Keratinocyte (primary cell): Measurements from ENCODE around the gene SEC61A2. TPM values are rescaled to one million over a fixed set of nuclear protein-coding genes. Genes with fewer than 3 reads are reported as not detected.

ENCODE experiments used
- DNase-seq: peaks from one replicate; pipeline ENCODE4 v3.0.0-alpha.2; 2011; ENCODE audit warnings: low read depth, missing footprints, low spot score
- FAIRE-seq: peaks from 2 replicates; lab custom pipeline; 2011; peaks lifted over from hg19 to GRCh38; lab: Jason Lieb, UNC
- H2AFZ ChIP-seq: 2 replicates; pipeline ENCODE4 v1.6.0; 2012; ENCODE audit warnings: low read length, control low read depth, inconsistent platforms; ENCODE audit not compliant: control insufficient read depth
- H3K27ac ChIP-seq: 2 replicates; pipeline ENCODE4 v1.5.1; 2011; ENCODE audit warnings: low read length; ENCODE audit not compliant: control insufficient read depth, insufficient read depth
- H3K27me3 ChIP-seq: 3 replicates; pipeline ENCODE4 v1.6.0; 2011; ENCODE audit warnings: low read length; ENCODE audit not compliant: control insufficient read depth, insufficient read depth; ENCODE audit errors: extremely low read depth
- H3K36me3 ChIP-seq, 2 experiments: 2 replicates in 1 of 2; 3 replicates in 1 of 2; pipeline ENCODE4 v1.5.1; 2011; ENCODE audit warnings: low read length in 2 of 2, mild to moderate bottlenecking in 1 of 2; ENCODE audit not compliant: control insufficient read depth in 2 of 2, insufficient read depth in 2 of 2; ENCODE audit errors: extremely low read depth in 1 of 2
- H3K4me1 ChIP-seq: 3 replicates; pipeline ENCODE4 v1.5.1; 2011; ENCODE audit warnings: low read length; ENCODE audit not compliant: control insufficient read depth, insufficient read depth; ENCODE audit errors: extremely low read depth
- H3K4me2 ChIP-seq: 3 replicates; pipeline ENCODE4 v1.6.0; 2011; ENCODE audit warnings: low read depth, low read length; ENCODE audit not compliant: control insufficient read depth, insufficient read depth; ENCODE audit errors: extremely low read depth
- H3K4me3 ChIP-seq, 3 experiments: fragments of 200-600 bp in 1 of 3; sonication (generic) in 1 of 3; 2 replicates in 2 of 3; 3 replicates in 1 of 3; pipeline ENCODE4 v1.5.1; 2011 to 2016; ENCODE audit warnings: low read length in 3 of 3, mild to moderate bottlenecking in 3 of 3, control low read depth in 2 of 3, inconsistent platforms in 1 of 3, low read depth in 1 of 3, mixed read lengths in 1 of 3, mixed run types in 1 of 3, moderate library complexity in 1 of 3; ENCODE audit not compliant: control insufficient read depth in 2 of 3, insufficient read depth in 2 of 3; ENCODE audit errors: extremely low read depth in 1 of 3
- H3K79me2 ChIP-seq: 2 replicates; pipeline ENCODE4 v1.6.0; 2012; ENCODE audit warnings: low read length; ENCODE audit not compliant: control insufficient read depth, insufficient read depth
- H3K9ac ChIP-seq: 3 replicates; pipeline ENCODE4 v1.6.0; 2011; ENCODE audit warnings: low read length; ENCODE audit not compliant: control insufficient read depth, insufficient read depth; ENCODE audit errors: extremely low read depth
- H3K9me1 ChIP-seq: 3 replicates; pipeline ENCODE4 v1.6.0; 2011; ENCODE audit warnings: low read length; ENCODE audit not compliant: control insufficient read depth, insufficient read depth; ENCODE audit errors: extremely low read depth
- H3K9me3 ChIP-seq: 2 replicates; pipeline ENCODE4 v1.5.1; 2012; ENCODE audit warnings: low read depth, low read length; ENCODE audit not compliant: control insufficient read depth
- H4K20me1 ChIP-seq: 3 replicates; pipeline ENCODE4 v1.6.0; 2011; ENCODE audit warnings: low read length; ENCODE audit not compliant: control insufficient read depth, insufficient read depth; ENCODE audit errors: extremely low read depth
- EZH2 ChIP-seq: IDR thresholded peaks from one replicate; pipeline ENCODE4 v1.6.1; 2012; ENCODE audit warnings: inconsistent platforms, mild to moderate bottlenecking, low read length, moderate library complexity
- dilution Hi-C: fragments of 300-500 bp; cut with MboI; formaldehyde crosslinking; loops from one replicate; pipeline ENCODE4 v1.7.0; 2020; ENCODE audit warnings: low sequenced_read_pairs; ENCODE audit not compliant: extremely low pct_ligation_motif_present
- polyA plus RNA-seq, 5 experiments: library from polyadenylated mRNA; depleted of rRNA in 3 of 5; stranded (reverse) in 3 of 5; stranded (forward) in 1 of 5; unstranded in 1 of 5; fragments of >200 nt; gene quantifications; 1 replicate in 1 of 5; 2 replicates in 3 of 5; 3 replicates in 1 of 5; pipeline versions ENCODE4 v1.2.1 to v1.2.3, GENCODE V29; 2011 to 2012; ENCODE audit warnings: missing spikeins in 2 of 5, low read depth in 1 of 5, low replicate concordance in 1 of 5
- TF ChIP-seq, protein P1 (sequence below), 3 experiments: IDR thresholded peaks in 1 of 3; conservative IDR thresholded peaks in 1 of 3; optimal IDR thresholded peaks in 1 of 3; 2 replicates in 2 of 3; 3 replicates in 1 of 3; pipeline versions ENCODE3 to v1.5.1; 2011; ENCODE audit warnings: low read length in 3 of 3, mild to moderate bottlenecking in 3 of 3, moderate library complexity in 2 of 3, control low read depth in 1 of 3, inconsistent platforms in 1 of 3; ENCODE audit not compliant: insufficient read depth in 2 of 3; ENCODE audit errors: extremely low read depth in 1 of 3

SEC61A2 gene
- polyA plus RNA-seq, 1 donor (not counting 4 experiments of a cell fraction or from before 2014, with no cell fraction given), result 13.7 TPM

DNA sequence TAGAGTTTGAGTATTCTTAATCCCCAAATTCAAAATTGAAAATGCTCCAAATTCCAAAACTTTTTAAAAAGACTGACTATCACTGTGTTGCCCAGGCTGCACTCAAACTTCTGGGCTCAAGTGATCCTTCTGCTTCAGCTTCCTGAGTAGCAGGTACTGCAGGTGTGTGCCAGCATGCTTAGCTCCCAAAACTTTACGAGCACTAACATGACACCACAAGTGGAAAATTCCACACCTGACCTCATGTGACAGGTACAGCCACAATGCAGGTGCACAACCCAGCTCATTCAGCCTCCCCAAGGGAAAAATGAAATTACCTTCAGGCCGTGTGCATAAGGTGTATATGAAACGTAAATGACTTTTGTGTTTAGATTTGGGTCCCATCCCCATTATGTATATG lies 83.0 kb downstream of the SEC61A2 start:
- dilution Hi-C loops, result no loop called here
- Histone ChIP-seq H3K4me1 (no peaks in the 10 kb centered on the region), H3K9me1 (no peaks in the 10 kb centered on the region), H3K27ac (no peak overlapping the region), H2AFZ (no peak overlapping the region), H3K27me3 (no peaks in the 10 kb centered on the region), H3K9me3 (no peaks in the 10 kb centered on the region), H3K4me2 (no peak overlapping the region), H3K36me3 (peaks cover 23 to 30% of the 10 kb centered on the region in 2 experiments), H3K9ac (no peak overlapping the region), H3K79me2 (peaks cover 28% of the 10 kb centered on the region), H4K20me1 (no peaks in the 10 kb centered on the region), H3K4me3 (no peak overlapping the region)
- TF ChIP-seq, protein P1, sequence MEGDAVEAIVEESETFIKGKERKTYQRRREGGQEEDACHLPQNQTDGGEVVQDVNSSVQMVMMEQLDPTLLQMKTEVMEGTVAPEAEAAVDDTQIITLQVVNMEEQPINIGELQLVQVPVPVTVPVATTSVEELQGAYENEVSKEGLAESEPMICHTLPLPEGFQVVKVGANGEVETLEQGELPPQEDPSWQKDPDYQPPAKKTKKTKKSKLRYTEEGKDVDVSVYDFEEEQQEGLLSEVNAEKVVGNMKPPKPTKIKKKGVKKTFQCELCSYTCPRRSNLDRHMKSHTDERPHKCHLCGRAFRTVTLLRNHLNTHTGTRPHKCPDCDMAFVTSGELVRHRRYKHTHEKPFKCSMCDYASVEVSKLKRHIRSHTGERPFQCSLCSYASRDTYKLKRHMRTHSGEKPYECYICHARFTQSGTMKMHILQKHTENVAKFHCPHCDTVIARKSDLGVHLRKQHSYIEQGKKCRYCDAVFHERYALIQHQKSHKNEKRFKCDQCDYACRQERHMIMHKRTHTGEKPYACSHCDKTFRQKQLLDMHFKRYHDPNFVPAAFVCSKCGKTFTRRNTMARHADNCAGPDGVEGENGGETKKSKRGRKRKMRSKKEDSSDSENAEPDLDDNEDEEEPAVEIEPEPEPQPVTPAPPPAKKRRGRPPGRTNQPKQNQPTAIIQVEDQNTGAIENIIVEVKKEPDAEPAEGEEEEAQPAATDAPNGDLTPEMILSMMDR (optimal IDR thresholded peaks at IDR 0.05 in 1 of 3, IDR thresholded peaks at IDR 0.05 in 1 of 3, conservative IDR thresholded peaks at IDR 0.05 in 1 of 3; ENCODE audit: extremely low read depth in 1 of 3, insufficient read depth in 2 of 3, low read length in 3 of 3), result no peak
- TF ChIP-seq EZH2, result no peak
- FAIRE-seq (peak; percentile 63), DNase-seq (no peak)

DNA sequence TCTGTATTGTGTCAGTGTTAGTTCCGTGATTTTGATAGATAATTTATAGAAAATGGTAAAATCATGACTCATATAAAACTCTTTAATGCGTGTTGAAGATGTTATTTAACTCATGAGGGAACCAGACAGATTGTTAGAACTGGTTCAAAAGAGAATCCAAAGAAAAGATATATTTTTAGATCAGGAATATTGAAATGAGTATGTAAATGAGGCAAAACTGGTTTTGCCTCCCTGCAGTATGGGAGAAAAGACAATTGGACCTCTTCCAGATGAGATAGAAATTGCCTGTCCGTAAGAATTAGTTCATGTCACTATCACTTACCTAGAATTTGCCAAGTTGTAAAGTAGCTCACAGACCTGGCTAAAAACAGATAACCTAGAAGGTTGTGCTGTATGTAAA lies 84.1 kb downstream of the SEC61A2 start:
- no peaks in the 10 kb centered on the region for H3K9me1 ChIP-seq
- no peak overlapping the region for H3K4me3 ChIP-seq

More for the DNA sequence above, 84.1 kb downstream of the SEC61A2 start:
- no peak for FAIRE-seq
- TF ChIP-seq EZH2, result no peak
- TF ChIP-seq, protein P1 (optimal IDR thresholded peaks at IDR 0.05 in 1 of 3, IDR thresholded peaks at IDR 0.05 in 1 of 3, conservative IDR thresholded peaks at IDR 0.05 in 1 of 3; ENCODE audit: extremely low read depth in 1 of 3, insufficient read depth in 2 of 3, low read length in 3 of 3), result no peak
- Histone ChIP-seq H3K9ac (no peak overlapping the region), H3K27ac (peak overlapping the region; percentile 20), H3K36me3 (peaks cover 19 to 28% of the 10 kb centered on the region in 2 experiments), H3K27me3 (no peaks in the 10 kb centered on the region), H3K79me2 (peaks cover 16% of the 10 kb centered on the region), H2AFZ (no peak overlapping the region), H3K4me2 (no peak overlapping the region), H3K4me1 (no peaks in the 10 kb centered on the region), H3K9me3 (no peaks in the 10 kb centered on the region), H4K20me1 (no peaks in the 10 kb centered on the region)
- dilution Hi-C loops, result no loop called here
- DNase-seq, result no peak
